ENCODE results near the gene TXNDC11.

The TXNDC11 gene

GRCh38 chr16:11650641-11651591, 91.7 kb downstream of the TXNDC11 start:
- FAIRE-seq: no peak

- FAIRE-seq: no peak
These were observed 93.4 kb downstream of the TXNDC11 start for GRCh38 chr16:11649276-11649675.

GRCh38 chr16:11642765-11643116, 99.9 kb downstream of the TXNDC11 start:
- FAIRE-seq: no peak

GRCh38 chr16:11640987-11641817, 101.5 kb downstream of the TXNDC11 start:
- no peak for FAIRE-seq

GRCh38 chr16:11639925-11640899, 102.4 kb downstream of the TXNDC11 start:
- no peak for FAIRE-seq

- FAIRE-seq: no peak
These were observed 103.6 kb downstream of the TXNDC11 start for GRCh38 chr16:11639008-11639562.

GRCh38 chr16:11638140-11638539, 104.5 kb downstream of the TXNDC11 start:
- FAIRE-seq: no peak

- no peak for FAIRE-seq
These were observed 105.3 kb downstream of the TXNDC11 start for GRCh38 chr16:11637320-11637719.

- no peak for FAIRE-seq
These were observed 106.4 kb downstream of the TXNDC11 start for GRCh38 chr16:11636172-11636721.

- no peak for FAIRE-seq
These were observed 106.9 kb downstream of the TXNDC11 start for GRCh38 chr16:11635679-11636171.

- FAIRE-seq: no peak
These were observed 107.5 kb downstream of the TXNDC11 start for GRCh38 chr16:11635113-11635652.

GRCh38 chr16:11634312-11634711, 108.3 kb downstream of the TXNDC11 start:
- no peak for FAIRE-seq

GRCh38 chr16:11633113-11633512, 109.5 kb downstream of the TXNDC11 start:
- FAIRE-seq: no peak

- FAIRE-seq: no peak
These were observed 110.2 kb downstream of the TXNDC11 start for GRCh38 chr16:11632455-11632939.

- FAIRE-seq: no peak
These were observed 111.4 kb downstream of the TXNDC11 start for GRCh38 chr16:11631214-11631613.

GRCh38 chr16:11630768-11631056, 111.9 kb downstream of the TXNDC11 start:
- no peak for FAIRE-seq

- no peak for FAIRE-seq
These were observed 112.5 kb downstream of the TXNDC11 start for GRCh38 chr16:11630046-11630767.

All from A204.1 (cell line).